NT2/D1 (cell line): ENCODE measurements around the gene PARVA.

Experiments
- YY1 ChIP-seq: IDR thresholded peaks from 2 replicates; pipeline ENCODE4 v1.6.1; 2011; ENCODE audit not compliant: insufficient read length, insufficient read depth
- ZNF274 ChIP-seq: IDR thresholded peaks from 2 replicates; pipeline ENCODE4 v1.6.1; 2011; ENCODE audit warnings: mild to moderate bottlenecking, low read depth, low read length

DNA sequence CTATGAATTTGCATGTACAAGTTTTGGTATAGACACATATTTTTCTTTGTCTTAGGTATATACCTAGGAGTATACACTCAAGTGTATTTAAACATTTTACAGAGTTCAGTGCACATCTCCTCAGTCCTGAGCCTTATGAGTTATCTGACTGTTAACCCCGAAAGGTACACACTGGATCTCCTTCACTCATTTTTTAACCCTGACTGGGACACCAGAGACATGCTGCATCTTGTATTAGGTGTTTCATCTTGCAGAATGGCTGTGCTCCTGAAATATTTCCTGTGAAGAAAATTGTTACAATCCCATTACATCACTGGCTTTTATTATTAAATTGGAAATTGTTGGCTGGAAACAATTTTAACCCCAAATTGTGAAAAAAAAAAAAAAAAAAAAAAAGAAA lies 15.3 kb downstream of the PARVA start:
- TF ChIP-seq YY1, result no peak
- TF ChIP-seq ZNF274, result no peak
